Vein endothelial cell (primary cell): Measurements from ENCODE around the gene GDF10. TPM values are rescaled to one million over a fixed set of nuclear protein-coding genes. Genes with fewer than 3 reads are reported as not detected.

ENCODE experiments used
- total RNA-seq: library from RNA; depleted of rRNA; stranded (reverse); fragments of >200 nt; gene quantifications from 2 replicates; pipeline ENCODE4 v1.2.3, GENCODE V29; 2012

Gene GDF10, protein sequence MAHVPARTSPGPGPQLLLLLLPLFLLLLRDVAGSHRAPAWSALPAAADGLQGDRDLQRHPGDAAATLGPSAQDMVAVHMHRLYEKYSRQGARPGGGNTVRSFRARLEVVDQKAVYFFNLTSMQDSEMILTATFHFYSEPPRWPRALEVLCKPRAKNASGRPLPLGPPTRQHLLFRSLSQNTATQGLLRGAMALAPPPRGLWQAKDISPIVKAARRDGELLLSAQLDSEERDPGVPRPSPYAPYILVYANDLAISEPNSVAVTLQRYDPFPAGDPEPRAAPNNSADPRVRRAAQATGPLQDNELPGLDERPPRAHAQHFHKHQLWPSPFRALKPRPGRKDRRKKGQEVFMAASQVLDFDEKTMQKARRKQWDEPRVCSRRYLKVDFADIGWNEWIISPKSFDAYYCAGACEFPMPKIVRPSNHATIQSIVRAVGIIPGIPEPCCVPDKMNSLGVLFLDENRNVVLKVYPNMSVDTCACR
- not detected in 2 replicates for total RNA-seq

DNA sequence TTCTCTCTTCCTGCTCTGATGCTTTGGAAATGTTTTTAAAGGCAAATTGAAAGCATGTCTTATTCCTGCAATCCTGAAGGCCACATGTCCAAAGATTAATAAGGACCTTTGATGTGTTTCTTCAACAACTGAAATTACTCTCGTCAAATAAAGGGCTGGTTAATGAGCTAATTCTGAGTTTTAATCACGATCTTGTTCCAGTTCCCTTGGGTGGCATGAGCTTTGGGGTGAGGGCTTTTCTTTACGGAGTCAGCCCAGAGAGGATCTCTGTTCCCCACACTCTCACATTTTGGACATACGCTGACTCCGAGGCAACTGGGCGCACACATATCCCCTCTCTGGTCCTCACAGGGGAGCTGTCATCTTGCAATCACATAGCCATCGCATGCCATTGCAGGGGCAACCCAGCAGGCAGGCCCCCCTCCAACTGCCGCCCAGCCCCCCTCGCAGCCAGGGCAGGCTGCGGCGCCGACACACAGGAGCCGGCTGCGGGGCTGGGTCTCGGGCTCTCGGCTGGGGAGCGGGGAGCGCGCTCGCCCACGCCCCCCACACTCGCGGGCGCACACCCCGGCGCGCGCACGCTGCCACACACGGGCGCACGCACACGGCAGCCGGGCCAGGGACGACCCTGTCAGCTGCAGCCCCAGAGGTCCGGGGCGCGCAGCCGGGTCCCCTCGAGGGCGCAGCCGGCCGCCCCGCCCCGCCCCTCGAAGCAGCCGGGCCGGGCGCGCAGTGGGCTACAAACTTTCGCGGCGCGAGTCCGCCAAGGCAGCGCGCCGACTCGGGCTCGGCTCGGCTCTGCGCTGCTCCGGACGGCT lies at the start of gene GDF10:
GDF10 (plus strand) TSS at position 587 of the 818 bp plus-strand sequence. CDS start 455 bp downstream, outside the sequence.

GRCh38 chr10:47322300-47323061 lies 22.5 kb downstream of the GDF10 start, which contains the start of gene GDF2:
Gene GDF2 (plus strand): TSS chr10:47322454. CDS start chr10:47322669, 215 bp downstream.

GRCh38 chr10:47348138-47348651 lies 48.2 kb downstream of the GDF10 start, which contains the start of gene RBP3:
Gene RBP3 (plus strand): TSS chr10:47348363. CDS start chr10:47348485, 122 bp downstream.

Other genes with a start within 250 kb of the GDF10 start
- not detected in 2 replicates for gene GDF2, start 22.3 kb downstream of the GDF10 start, total RNA-seq
- gene RBP3, start 48.2 kb downstream of the GDF10 start, total RNA-seq, result not detected in 2 replicates
- gene ZNF488, start 84.1 kb downstream of the GDF10 start, total RNA-seq, result 0.10 and 0.33 TPM in 2 replicates
- gene ANXA8, start 183.9 kb downstream of the GDF10 start, total RNA-seq, result not detected in 2 replicates
- gene FAM25G, start 191.5 kb downstream of the GDF10 start, total RNA-seq, result not detected in 2 replicates
- gene AGAP9, start 223.4 kb downstream of the GDF10 start, total RNA-seq, result 2.6 and 4.3 TPM in 2 replicates